ENCODE results near the gene COL23A1. TPM values are rescaled to one million over a fixed set of nuclear protein-coding genes. Genes with fewer than 3 reads are reported as not detected.

The COL23A1 gene
- polyA plus RNA-seq, 2 of the 4 experiments (the other 2 are of a cell fraction): not detected

GRCh38 chr5:178468196-178468685, 122.0 kb downstream of the COL23A1 start:
- Histone ChIP-seq H3K4me2 (no peak overlapping the region), H3K4me3 (no peak overlapping the region), H3K9me3 (peaks cover 17% of the 10 kb centered on the region; the same call in 1 of the 3 replicates), H3K27ac (no peak overlapping the region), H3K4me1 (no peaks in the 10 kb centered on the region)
- DNase-seq (ENCODE audit: low read depth in 1 of 2, low spot score in 1 of 2) (no peak), ATAC-seq (no peak), FAIRE-seq (no peak)
- TF ChIP-seq GATA3 (IDR thresholded peaks at IDR 0.05; ENCODE audit: borderline replicate concordance) (no peak), SREBF2 (IDR thresholded peaks at IDR 0.05) (no peak), RARB (CRISPR knock-in tag; IDR thresholded peaks at IDR 0.05) (no peak), HDAC2 (IDR thresholded peaks at IDR 0.05) (no peak), CEBPB (IDR thresholded peaks at IDR 0.05) (no peak), PHF8 (IDR thresholded peaks at IDR 0.05; ENCODE audit: borderline replicate concordance, low read depth) (no peak), MAFK (IDR thresholded peaks at IDR 0.05; ENCODE audit: partially characterized antibody) (no peak), ZFP36 (IDR thresholded peaks at IDR 0.05; ENCODE audit: borderline replicate concordance, partially characterized antibody) (no peak), RCOR1 (IDR thresholded peaks at IDR 0.05; ENCODE audit: low read depth, low read length) (no peak), NR3C1 (IDR thresholded peaks at IDR 0.05) (no peak), ZC3H11A (IDR thresholded peaks at IDR 0.05) (no peak), NFE2L2 (conservative IDR thresholded peaks at IDR 0.05; ENCODE audit: low read length) (no peak), JUN (IDR thresholded peaks at IDR 0.05) (no peak), RNF2 (IDR thresholded peaks at IDR 0.05; ENCODE audit: borderline replicate concordance, low read depth) (no peak), E2F6 (IDR thresholded peaks at IDR 0.05; ENCODE audit: borderline replicate concordance, low read depth) (no peak), EP300 (IDR thresholded peaks at IDR 0.05) (no peak), HMGXB4 (CRISPR knock-in tag; IDR thresholded peaks at IDR 0.05; ENCODE audit: borderline replicate concordance) (no peak), CHD2 (IDR thresholded peaks at IDR 0.05; ENCODE audit: low read length, partially characterized antibody) (no peak)
- TF ChIP-seq, protein P1, sequence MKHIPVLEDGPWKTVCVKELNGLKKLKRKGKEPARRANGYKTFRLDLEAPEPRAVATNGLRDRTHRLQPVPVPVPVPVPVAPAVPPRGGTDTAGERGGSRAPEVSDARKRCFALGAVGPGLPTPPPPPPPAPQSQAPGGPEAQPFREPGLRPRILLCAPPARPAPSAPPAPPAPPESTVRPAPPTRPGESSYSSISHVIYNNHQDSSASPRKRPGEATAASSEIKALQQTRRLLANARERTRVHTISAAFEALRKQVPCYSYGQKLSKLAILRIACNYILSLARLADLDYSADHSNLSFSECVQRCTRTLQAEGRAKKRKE (CRISPR knock-in tag; IDR thresholded peaks at IDR 0.05; ENCODE audit: low read depth): no peak
- TF ChIP-seq, protein P2, sequence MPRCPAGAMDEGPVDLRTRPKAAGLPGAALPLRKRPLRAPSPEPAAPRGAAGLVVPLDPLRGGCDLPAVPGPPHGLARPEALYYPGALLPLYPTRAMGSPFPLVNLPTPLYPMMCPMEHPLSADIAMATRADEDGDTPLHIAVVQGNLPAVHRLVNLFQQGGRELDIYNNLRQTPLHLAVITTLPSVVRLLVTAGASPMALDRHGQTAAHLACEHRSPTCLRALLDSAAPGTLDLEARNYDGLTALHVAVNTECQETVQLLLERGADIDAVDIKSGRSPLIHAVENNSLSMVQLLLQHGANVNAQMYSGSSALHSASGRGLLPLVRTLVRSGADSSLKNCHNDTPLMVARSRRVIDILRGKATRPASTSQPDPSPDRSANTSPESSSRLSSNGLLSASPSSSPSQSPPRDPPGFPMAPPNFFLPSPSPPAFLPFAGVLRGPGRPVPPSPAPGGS (IDR thresholded peaks at IDR 0.05): no peak
- ChIA-PET POLR2A (no interaction called here), CTCF (no interaction called here)
- WGBS (ENCODE audit: missing lambda C conversion rate): 47% methylated on average over 18 of the region's 18 CpGs

GRCh38 chr5:178467568-178468195, 122.5 kb downstream of the COL23A1 start:
- FAIRE-seq (no peak), DNase-seq (ENCODE audit: low read depth in 1 of 2, low spot score in 1 of 2) (no peak), ATAC-seq (no peak)
- Histone ChIP-seq H3K9me3 (peaks cover 17% of the 10 kb centered on the region; the same call in 1 of the 3 replicates), H3K4me1 (no peaks in the 10 kb centered on the region), H3K4me2 (no peak overlapping the region), H3K27ac (no peak overlapping the region), H3K4me3 (no peak overlapping the region)
- WGBS (ENCODE audit: missing lambda C conversion rate): 63% methylated on average over 16 of the region's 19 CpGs
- TF ChIP-seq RNF2 (IDR thresholded peaks at IDR 0.05; ENCODE audit: borderline replicate concordance, low read depth) (no peak), NR3C1 (IDR thresholded peaks at IDR 0.05) (no peak), PHF8 (IDR thresholded peaks at IDR 0.05; ENCODE audit: borderline replicate concordance, low read depth) (no peak), HOXB13 (CRISPR knock-in tag; IDR thresholded peaks at IDR 0.05; ENCODE audit: low read depth) (no peak)
- POLR2A ChIA-PET: no interaction called here
- CTCF ChIA-PET: no interaction called here

Measured in A549 (cell line).